ENCODE results near the gene TC2N.

The TC2N gene

GRCh38 chr14:91876492-91876891, 9.2 kb upstream of the TC2N start:
- no peak for TF ChIP-seq REST (IDR thresholded peaks at IDR 0.05; ENCODE audit: insufficient read depth in 1 of 2, low read depth in 2 of 2, low read length in 2 of 2)
- TF ChIP-seq SIN3A (IDR thresholded peaks at IDR 0.05; ENCODE audit: borderline replicate concordance, insufficient read depth, low read length): no peak
- no peak for TF ChIP-seq POLR2AphosphoS5 (IDR thresholded peaks at IDR 0.05; ENCODE audit: low read depth, low read length)
- no peak for TF ChIP-seq FOXP2 (optimal IDR thresholded peaks at IDR 0.05; ENCODE audit: borderline replicate concordance, extremely low read depth, extremely low read length, insufficient read depth)
- no peak for TF ChIP-seq TAF1 (IDR thresholded peaks at IDR 0.05; ENCODE audit: borderline replicate concordance, insufficient read depth, low read length)

- TF ChIP-seq POLR2AphosphoS5 (IDR thresholded peaks at IDR 0.05; ENCODE audit: low read depth, low read length) (no peak), FOXP2 (optimal IDR thresholded peaks at IDR 0.05; ENCODE audit: borderline replicate concordance, extremely low read depth, extremely low read length, insufficient read depth) (no peak), SIN3A (IDR thresholded peaks at IDR 0.05; ENCODE audit: borderline replicate concordance, insufficient read depth, low read length) (no peak), REST (IDR thresholded peaks at IDR 0.05; ENCODE audit: insufficient read depth in 1 of 2, low read depth in 2 of 2, low read length in 2 of 2) (no peak), TAF1 (IDR thresholded peaks at IDR 0.05; ENCODE audit: borderline replicate concordance, insufficient read depth, low read length) (no peak)
Observed at GRCh38 chr14:91875525-91876286, 8.4 kb upstream of the TC2N start.

- no peak for TF ChIP-seq SIN3A (IDR thresholded peaks at IDR 0.05; ENCODE audit: borderline replicate concordance, insufficient read depth, low read length)
Observed at GRCh38 chr14:91873471-91874415, 6.4 kb upstream of the TC2N start.

GRCh38 chr14:91872517-91873470, 5.5 kb upstream of the TC2N start:
- TF ChIP-seq REST (IDR thresholded peaks at IDR 0.05; ENCODE audit: insufficient read depth in 1 of 2, low read depth in 2 of 2, low read length in 2 of 2): no peak
- no peak for TF ChIP-seq TAF1 (IDR thresholded peaks at IDR 0.05; ENCODE audit: borderline replicate concordance, insufficient read depth, low read length)
- TF ChIP-seq FOXP2 (optimal IDR thresholded peaks at IDR 0.05; ENCODE audit: borderline replicate concordance, extremely low read depth, extremely low read length, insufficient read depth): no peak
- TF ChIP-seq POLR2AphosphoS5 (IDR thresholded peaks at IDR 0.05; ENCODE audit: low read depth, low read length): no peak
- TF ChIP-seq SIN3A (IDR thresholded peaks at IDR 0.05; ENCODE audit: borderline replicate concordance, insufficient read depth, low read length): no peak

- TF ChIP-seq FOXP2 (optimal IDR thresholded peaks at IDR 0.05; ENCODE audit: borderline replicate concordance, extremely low read depth, extremely low read length, insufficient read depth): no peak
- no peak for TF ChIP-seq TAF1 (IDR thresholded peaks at IDR 0.05; ENCODE audit: borderline replicate concordance, insufficient read depth, low read length)
- TF ChIP-seq POLR2AphosphoS5 (IDR thresholded peaks at IDR 0.05; ENCODE audit: low read depth, low read length): no peak
- TF ChIP-seq REST (IDR thresholded peaks at IDR 0.05; ENCODE audit: insufficient read depth in 1 of 2, low read depth in 2 of 2, low read length in 2 of 2): no peak
- no peak for TF ChIP-seq SIN3A (IDR thresholded peaks at IDR 0.05; ENCODE audit: borderline replicate concordance, insufficient read depth, low read length)
Observed at GRCh38 chr14:91872011-91872501, 4.7 kb upstream of the TC2N start.

Data from PFSK-1 (cell line).